CD4-positive, alpha-beta T cell treated with Interleukin-6 at 100 ng/mL for 8 hours (primary cell): Measurements from ENCODE around the gene STK35.

Experiments
- DNase-seq: peaks from one replicate; pipeline ENCODE4 v3.0.0-alpha.2; 2020; ENCODE audit warnings: mixed read lengths, low spot score

STK35 gene

DNA sequence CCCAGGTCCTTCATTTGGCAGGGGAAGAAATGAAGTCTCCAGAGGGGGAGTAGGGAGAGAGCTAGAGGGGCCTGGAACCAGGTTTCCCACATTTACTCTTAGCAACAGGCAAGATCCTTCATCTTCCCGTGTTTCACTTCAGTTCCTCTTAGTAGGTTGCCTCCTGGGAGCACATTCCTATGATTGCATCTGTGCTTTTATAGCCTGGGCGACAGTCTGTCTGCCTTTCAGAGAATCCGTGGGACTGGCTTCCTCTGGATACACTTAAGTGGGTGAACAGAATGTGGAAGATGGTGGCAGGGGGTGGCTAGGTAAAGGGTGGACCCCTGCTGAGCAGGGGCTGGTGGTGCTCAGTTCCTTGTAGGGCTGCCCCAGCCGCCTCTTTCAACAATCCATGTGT is 33.4 kb downstream of the STK35 start:
- DNase-seq = no peak

GRCh38 chr20:2136275-2136674 is 34.6 kb downstream of the STK35 start:
- DNase-seq = no peak

- DNase-seq = no peak
Measured at GRCh38 chr20:2137552-2138201, 36.0 kb downstream of the STK35 start.

DNA sequence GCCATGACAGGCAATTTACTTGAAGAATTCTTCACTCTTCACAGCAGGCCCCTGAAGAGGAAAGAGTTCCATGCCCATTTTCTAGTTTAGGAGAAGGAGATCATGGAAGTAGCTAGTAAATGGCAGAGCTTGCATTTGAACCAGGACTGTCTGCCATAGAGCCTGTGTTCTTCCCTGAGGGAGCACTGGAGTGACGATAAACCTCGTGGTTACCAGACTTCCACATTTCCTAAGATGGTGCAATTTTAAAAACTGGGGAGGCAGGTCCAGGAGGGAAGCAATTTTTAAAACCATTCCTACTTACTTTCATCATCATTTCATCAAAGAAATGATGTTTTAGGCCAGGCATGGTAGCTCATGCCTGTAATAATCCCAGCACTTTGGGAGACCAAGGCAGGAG is 36.8 kb downstream of the STK35 start:
- DNase-seq = no peak

GRCh38 chr20:2139250-2139649 is 37.6 kb downstream of the STK35 start:
- no peak for DNase-seq

GRCh38 chr20:2139736-2140135 is 38.1 kb downstream of the STK35 start:
- no peak for DNase-seq

- DNase-seq = no peak
Measured at GRCh38 chr20:2140561-2140960, 38.9 kb downstream of the STK35 start.

DNA sequence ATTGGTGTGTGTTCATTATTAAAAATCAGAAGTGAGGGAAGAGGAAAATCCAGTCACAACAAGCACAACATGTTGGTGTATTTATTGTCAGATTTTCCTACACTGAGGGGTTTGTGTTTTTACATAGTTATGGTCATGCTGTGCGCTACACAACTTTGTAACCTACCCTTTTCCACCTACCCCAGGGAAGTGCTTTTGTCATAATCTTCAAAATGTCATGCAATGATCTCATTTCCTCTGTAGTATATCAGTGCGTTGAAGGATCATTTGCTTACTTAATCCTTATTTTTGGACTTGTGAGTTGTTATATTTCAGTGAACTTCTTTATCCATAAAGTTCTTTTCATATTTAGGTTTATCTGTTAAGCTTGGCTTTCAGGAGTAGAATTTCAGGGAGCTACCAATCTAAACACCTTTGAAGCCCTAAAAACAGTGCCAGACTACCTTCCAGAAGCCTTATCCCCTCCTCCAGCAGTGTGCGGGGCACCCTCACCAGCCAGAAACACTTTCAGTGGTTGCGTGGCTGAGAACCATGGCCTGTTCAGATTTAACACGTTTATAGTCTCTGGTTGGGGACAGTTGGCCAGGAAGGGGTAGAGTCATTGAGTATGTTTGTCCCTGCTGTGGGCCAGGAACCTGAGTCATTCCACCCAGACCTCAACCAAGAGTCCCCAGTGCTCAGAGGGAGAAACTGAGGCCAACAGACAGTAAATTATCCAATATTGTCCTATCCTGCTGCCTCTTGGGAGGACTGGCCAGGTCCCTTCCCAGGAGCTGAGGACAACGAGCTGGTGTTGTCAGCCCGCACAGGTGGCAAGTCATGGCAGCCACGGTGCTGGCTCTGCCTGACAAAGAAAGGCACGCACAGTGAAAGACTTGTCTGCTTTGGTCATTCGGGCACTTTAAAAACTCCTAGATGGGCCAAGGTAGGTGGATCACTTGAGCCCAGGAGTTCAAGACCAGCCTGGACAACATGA is 40.3 kb downstream of the STK35 start:
- no peak for DNase-seq

GRCh38 chr20:2142649-2143048 is 41.0 kb downstream of the STK35 start:
- no peak for DNase-seq

- DNase-seq = no peak
Measured at GRCh38 chr20:2143594-2143993, 42.0 kb downstream of the STK35 start.

DNA sequence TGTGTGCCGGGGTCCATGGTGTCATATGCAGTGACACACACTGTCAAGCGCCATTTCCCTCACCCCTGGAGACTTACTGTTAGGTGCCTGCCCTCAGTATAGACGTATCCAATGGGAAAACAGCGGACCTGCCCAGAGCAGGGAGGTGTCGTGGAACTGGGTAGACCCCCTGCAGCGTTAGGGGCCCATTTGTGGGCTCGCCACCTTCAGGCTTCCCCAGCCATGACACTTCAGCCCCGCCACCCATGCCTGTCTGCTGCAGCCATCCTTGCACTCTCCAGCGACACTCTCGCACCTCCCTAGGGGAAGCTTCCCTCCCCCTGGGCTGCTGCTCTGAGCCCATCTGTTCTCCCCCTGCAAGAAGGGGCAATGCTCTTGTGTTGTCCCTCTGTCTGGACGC is 43.2 kb downstream of the STK35 start:
- DNase-seq = no peak

- no peak for DNase-seq
Measured at GRCh38 chr20:2145376-2145775, 43.7 kb downstream of the STK35 start.

DNA sequence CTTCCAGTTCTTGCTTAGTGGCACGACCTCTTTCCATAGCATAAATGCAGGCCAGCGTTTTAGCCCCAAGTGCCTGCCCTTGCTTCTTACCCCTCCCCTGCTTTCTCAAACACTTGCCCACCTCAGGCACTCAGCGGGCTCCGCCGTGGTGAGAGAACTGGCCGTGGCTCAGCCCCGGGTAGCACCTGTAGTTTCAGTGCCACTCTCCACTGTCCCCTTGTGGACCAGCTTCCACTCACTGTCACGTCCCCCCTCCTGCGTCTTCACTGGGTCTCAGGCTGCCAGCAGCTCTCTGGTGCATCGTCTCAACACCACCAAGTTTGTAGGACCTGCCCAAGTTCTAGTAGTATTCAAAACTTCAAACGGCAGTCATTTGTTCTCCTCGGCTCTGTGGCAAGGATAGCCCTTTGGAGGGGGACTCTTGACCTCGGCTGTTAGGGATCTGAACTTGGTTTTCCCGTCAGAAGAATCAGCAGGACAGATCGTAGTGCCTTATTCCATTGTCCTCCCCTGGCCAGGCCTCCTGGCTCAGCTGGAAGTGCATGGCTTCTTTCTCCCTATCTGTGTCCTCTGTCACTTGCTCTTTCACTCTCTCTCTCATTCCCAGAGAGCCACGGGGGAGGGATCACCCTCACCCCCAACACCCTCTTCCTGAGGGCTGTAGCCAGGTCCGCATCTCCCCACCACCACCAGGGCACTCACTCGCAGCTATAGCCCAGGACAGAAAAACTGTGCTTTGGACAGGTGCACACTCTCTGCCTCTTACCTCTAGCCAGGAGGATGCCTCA is 44.6 kb downstream of the STK35 start:
- DNase-seq = no peak

GRCh38 chr20:2149507-2149906 is 47.9 kb downstream of the STK35 start:
- DNase-seq = no peak

DNA sequence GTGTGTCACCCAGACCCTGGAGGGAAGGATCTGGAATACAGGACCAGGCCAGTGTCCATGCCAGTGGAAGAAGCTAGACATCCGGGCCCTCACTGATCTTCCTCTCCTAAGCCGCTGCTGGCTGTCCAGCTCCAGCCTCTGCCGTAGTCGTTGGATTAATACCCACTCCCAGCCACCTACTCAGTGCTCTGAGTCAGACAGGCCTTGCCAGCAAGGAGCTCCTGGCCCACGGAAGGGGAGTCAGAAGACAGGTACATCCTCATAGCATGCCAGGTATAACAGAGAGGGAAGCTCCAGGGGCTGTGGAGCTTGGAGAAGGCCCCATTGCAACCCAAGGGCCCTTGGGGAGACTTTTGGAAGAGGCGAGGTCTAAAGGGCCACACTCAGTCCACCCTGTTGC is 49.0 kb downstream of the STK35 start:
- no peak for DNase-seq

- no peak for DNase-seq
Measured at GRCh38 chr20:2151858-2152281, 50.2 kb downstream of the STK35 start.

DNA sequence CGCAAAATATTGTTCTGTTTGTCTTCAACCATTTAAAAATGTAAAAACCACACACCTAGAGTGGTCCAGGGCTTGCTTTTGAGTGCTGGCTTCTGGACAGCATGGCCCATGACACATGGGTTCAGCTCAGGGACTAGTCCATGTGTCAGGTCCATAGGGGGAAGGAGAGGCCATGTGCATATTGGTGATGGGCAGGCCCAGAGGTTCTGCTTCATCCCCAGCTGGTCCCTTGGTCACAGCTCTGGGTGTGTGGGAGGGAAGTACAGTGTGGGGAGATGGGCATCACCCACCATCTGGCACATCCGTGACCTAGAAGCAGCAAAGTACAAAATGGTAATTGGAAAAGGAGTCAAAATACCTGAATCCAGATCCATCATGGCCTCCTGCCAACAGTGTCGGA is 50.7 kb downstream of the STK35 start:
- DNase-seq = no peak

- DNase-seq = no peak
Measured at GRCh38 chr20:2153326-2153725, 51.7 kb downstream of the STK35 start.

DNA sequence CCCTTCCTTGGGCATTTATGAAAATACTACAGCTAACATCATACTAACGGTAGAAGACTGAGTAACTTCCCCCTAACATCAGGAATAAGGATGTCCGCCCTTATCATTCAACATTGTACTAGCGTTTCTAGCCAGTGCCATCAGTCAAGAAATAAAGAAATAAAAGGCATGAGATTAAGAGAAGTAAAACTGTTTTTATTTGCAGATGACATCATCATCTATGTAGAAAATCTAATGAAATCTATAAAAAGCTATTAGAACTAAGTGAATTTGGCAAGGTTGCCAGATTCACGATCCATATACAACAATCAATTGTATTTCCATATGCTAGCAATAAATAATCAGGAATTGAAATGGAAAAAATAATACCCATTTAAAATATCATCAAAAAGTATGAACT is 54.6 kb downstream of the STK35 start:
- DNase-seq = no peak

DNA sequence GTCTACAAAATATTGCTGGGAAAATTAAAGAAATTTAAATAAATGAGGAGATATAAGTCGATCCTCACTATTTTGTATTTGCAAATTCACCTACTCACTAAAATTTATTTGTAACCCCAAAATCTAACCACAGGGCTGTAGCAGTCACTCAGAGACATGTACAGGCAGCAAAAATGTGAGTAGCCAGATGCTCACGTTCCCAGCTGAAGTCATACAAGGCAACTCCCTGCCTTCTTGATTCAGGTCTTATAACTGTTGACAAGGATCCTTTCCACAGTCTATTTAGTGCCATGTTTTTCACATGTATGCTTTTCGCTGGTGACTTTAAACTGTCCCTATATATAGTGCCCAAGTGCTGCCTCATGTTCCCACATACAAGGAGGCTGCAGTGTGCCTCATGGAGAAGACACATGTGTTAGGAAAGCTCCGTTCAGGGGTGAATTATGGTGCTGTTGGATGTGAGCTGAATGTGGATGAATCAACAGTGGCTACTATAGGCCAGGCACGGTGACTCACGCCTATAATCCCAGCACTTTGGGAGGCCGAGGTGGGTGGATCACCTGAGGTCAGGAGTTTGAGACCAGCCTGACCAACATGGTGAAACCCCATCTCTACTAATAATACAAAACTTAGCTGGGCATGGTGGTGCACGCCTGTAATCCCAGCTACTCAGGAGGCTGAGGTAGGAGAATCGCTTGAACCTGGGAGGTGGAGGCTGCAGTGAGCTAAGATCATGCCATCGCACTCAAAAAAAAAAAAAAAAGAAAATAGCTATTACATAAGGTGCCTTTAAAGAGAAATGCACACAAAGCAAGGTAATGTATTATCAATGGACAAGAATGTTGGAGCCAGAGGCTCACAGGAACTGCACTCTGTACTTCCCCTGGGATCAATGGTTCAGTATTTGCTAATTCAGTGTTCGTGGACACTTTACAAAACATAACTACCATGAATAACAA is 55.3 kb downstream of the STK35 start:
- DNase-seq = no peak

DNA sequence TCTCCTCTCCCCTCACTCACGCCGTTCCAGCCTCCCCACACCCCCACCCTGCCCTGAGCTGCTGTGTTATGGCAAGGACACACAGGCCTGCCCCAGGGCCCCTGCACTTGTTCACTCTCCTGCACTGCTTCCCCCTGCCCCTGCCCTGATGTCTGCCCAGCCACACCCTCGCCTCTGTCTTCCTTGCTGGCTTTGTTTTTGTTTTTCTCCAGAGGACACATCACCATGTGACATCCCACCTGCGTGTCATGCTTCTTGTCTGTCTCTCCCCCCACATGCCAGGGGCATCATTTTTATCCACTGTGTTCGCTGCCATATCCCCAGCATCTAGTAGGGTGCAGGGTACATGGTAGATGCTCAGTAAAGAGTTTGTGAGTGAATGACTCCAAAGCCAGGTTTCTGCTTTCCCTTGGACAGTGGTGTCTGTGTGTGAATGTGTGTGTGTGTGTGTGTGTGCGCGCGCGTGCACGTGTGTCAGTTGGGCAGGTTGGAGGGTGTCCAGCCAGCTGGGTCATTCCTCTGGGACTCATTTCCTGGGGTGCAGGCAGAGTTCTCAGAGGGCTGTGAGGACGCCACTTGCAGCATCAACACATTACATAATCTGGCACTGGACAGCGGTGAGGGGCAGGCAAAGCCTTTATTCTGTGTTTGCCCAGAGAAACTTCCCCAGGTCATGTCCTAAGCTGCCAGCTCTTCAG is 60.6 kb downstream of the STK35 start:
- DNase-seq = no peak
